A549 (cell line): ENCODE measurements around the gene TTC33. TPM values are rescaled to one million over a fixed set of nuclear protein-coding genes. Genes with fewer than 3 reads are reported as not detected.

Experiments used
- ATAC-seq, 2 experiments: fragments of 200-7000 bp in 1 of 2; fragments of >200 bp in 1 of 2; cut with Nextera tagmentation in 1 of 2; cut with Tn5 transposase in 1 of 2; 3 replicates each; pipeline versions ENCODE4 v1.8.0 to v1.9.1; 2018 to 2020; ENCODE audit warnings: mild to moderate bottlenecking in 1 of 2, moderate library complexity in 1 of 2
- CTCF ChIA-PET: fragments of 300-600 bp; sonication (Branson Sonifier 250); formaldehyde crosslinking; extraction: SDS; loops from one replicate; lab custom pipeline; 2021; ENCODE audit warnings: antibody characterized with exemption, inconsistent platforms; lab: Yijun Ruan, JAX
- POLR2A ChIA-PET: fragments of 350-600 bp; formaldehyde crosslinking; extraction: SDS; loops from one replicate; lab custom pipeline; 2021; ENCODE audit warnings: antibody characterized with exemption, inconsistent platforms; lab: Yijun Ruan, JAX
- DNase-seq, 2 experiments: peaks; one replicate each; pipeline versions ENCODE4 v3.0.0 to v3.0.0-alpha.2; 2011 to 2016; ENCODE audit warnings: low read depth in 1 of 2, low spot score in 1 of 2
- FAIRE-seq: peaks from 2 replicates; lab custom pipeline; 2011; peaks lifted over from hg19 to GRCh38; lab: Jason Lieb, UNC
- H3K27ac ChIP-seq, 2 experiments: fragments of >200 bp; sonication (Bioruptor Twin); formaldehyde crosslinking; 3 replicates each; pipeline ENCODE4 v1.5.1; 2016 to 2017
- H3K4me1 ChIP-seq: fragments of >200 bp; sonication (Bioruptor Twin); formaldehyde crosslinking; 3 replicates; pipeline ENCODE4 v1.6.1; 2016
- H3K4me2 ChIP-seq: fragments of >200 bp; sonication (Bioruptor Twin); formaldehyde crosslinking; 3 replicates; pipeline ENCODE4 v1.6.1; 2016
- H3K4me3 ChIP-seq: fragments of >200 bp; sonication (Bioruptor Twin); formaldehyde crosslinking; 3 replicates; pipeline ENCODE4 v1.5.1; 2016
- H3K9me3 ChIP-seq: fragments of >200 bp; sonication (Bioruptor Twin); formaldehyde crosslinking; 3 replicates; pipeline ENCODE4 v1.6.1; 2016
- BHLHE40 ChIP-seq: IDR thresholded peaks from 2 replicates; pipeline ENCODE4 v1.6.1; 2012; ENCODE audit warnings: low read depth, low read length, inconsistent platforms
- EP300 ChIP-seq, 2 experiments: fragments of >200 bp; sonication (Bioruptor Twin); formaldehyde crosslinking; IDR thresholded peaks; 2 replicates in 1 of 2; 3 replicates in 1 of 2; pipeline ENCODE4 v1.6.1; 2016 to 2017
- FOSB ChIP-seq: fragments of 250-450 bp; sonication (Bioruptor Pico); IDR thresholded peaks from 2 replicates; pipeline ENCODE4 v1.5.0; 2020; ENCODE audit warnings: mild to moderate bottlenecking, moderate library complexity
- HOXB5 ChIP-seq: fragments of 250-450 bp; sonication (Bioruptor Pico); IDR thresholded peaks from 2 replicates; pipeline ENCODE4 v1.5.0; 2020; ENCODE audit warnings: mild to moderate bottlenecking, moderate library complexity
- JUN ChIP-seq, 2 experiments: fragments of >200 bp; sonication (Bioruptor Twin); formaldehyde crosslinking; IDR thresholded peaks; 2 replicates in 1 of 2; 3 replicates in 1 of 2; pipeline ENCODE4 v1.6.1; 2016 to 2017
- KDM1A ChIP-seq: fragments of 200-600 bp; sonication (generic); IDR thresholded peaks from 2 replicates; pipeline ENCODE4 v1.6.1; 2016; ENCODE audit warnings: low read depth, mild to moderate bottlenecking
- KDM5A ChIP-seq: fragments of 200-600 bp; sonication (generic); IDR thresholded peaks from 2 replicates; pipeline ENCODE4 v1.6.1; 2016; ENCODE audit warnings: antibody characterized with exemption, mild to moderate bottlenecking
- MAZ ChIP-seq: fragments of 150-350 bp; IDR thresholded peaks from 2 replicates; pipeline ENCODE4 v1.6.1; 2014; ENCODE audit warnings: antibody characterized with exemption, low read depth, low read length, borderline replicate concordance
- MYC ChIP-seq: IDR thresholded peaks from 2 replicates; pipeline ENCODE4 v1.6.1; 2012; ENCODE audit warnings: mild to moderate bottlenecking, inconsistent platforms, low read length, improper control_type of control experiment, borderline replicate concordance
- PHF8 ChIP-seq: fragments of 200-600 bp; sonication (generic); IDR thresholded peaks from 2 replicates; pipeline ENCODE4 v1.6.1; 2016; ENCODE audit warnings: low read depth, mild to moderate bottlenecking, antibody characterized with exemption, moderate library complexity, borderline replicate concordance
- POLR2A ChIP-seq: IDR thresholded peaks from 2 replicates; pipeline ENCODE4 v1.6.1; 2012; ENCODE audit warnings: mild to moderate bottlenecking, low read length
- RAD21 ChIP-seq, 2 experiments: fragments of >200 bp in 1 of 2; sonication (Bioruptor Twin) in 1 of 2; formaldehyde crosslinking in 1 of 2; IDR thresholded peaks in 1 of 2; conservative IDR thresholded peaks in 1 of 2; 2 replicates in 1 of 2; 3 replicates in 1 of 2; pipeline ENCODE4 v1.6.1; 2012 to 2018; ENCODE audit warnings: inconsistent platforms in 1 of 2
- RARB ChIP-seq: fragments of 250-450 bp; sonication (Bioruptor Pico); IDR thresholded peaks from 2 replicates; pipeline ENCODE4 v1.8.0; 2021; ENCODE audit warnings: mild to moderate bottlenecking, moderate library complexity
- SMC3 ChIP-seq: fragments of >200 bp; sonication (Bioruptor Twin); formaldehyde crosslinking; IDR thresholded peaks from 3 replicates; pipeline ENCODE4 v1.6.1; 2018; ENCODE audit warnings: inconsistent platforms
- TP53 ChIP-seq: fragments of 250-450 bp; sonication (Bioruptor Pico); IDR thresholded peaks from 2 replicates; pipeline ENCODE4 v1.5.0; 2021; ENCODE audit warnings: mild to moderate bottlenecking, moderate library complexity
- ZSCAN20 ChIP-seq: fragments of 250-450 bp; sonication (Bioruptor Pico); IDR thresholded peaks from 2 replicates; pipeline ENCODE4 v1.8.0; 2022; ENCODE audit warnings: mild to moderate bottlenecking, moderate library complexity
- WGBS: methylation state at CpG from one replicate; pipeline ENCODE4 v1.1.6; 2017; ENCODE audit errors: missing lambda C conversion rate; 5-methylcytosine and 5-hydroxymethylcytosine counted together
- polyA plus RNA-seq, 4 experiments: library from polyadenylated mRNA; depleted of rRNA in 3 of 4; stranded (reverse); fragments of >200 nt; fragmentation: RNase III in 1 of 4; extraction: RNeasy Plus Mini Kit Qiagen cat#74134 plus additional on column Dnase treatment in 1 of 4; gene quantifications; 2 replicates in 3 of 4; 3 replicates in 1 of 4; pipeline ENCODE4 v1.2.3, GENCODE V29; 2011 to 2017
- TF ChIP-seq, protein P1 (sequence below): fragments of >200 bp; sonication (Bioruptor Twin); formaldehyde crosslinking; IDR thresholded peaks from 3 replicates; pipeline ENCODE4 v1.6.1; 2016
- TF ChIP-seq, protein P2 (sequence below): IDR thresholded peaks from 2 replicates; pipeline ENCODE4 v1.6.1; 2012
- TF ChIP-seq, protein P3 (sequence below): fragments of 250-450 bp; sonication (Bioruptor Pico); IDR thresholded peaks from 2 replicates; pipeline ENCODE4 v1.5.0; 2021; ENCODE audit warnings: mild to moderate bottlenecking, moderate library complexity, borderline replicate concordance
- TF ChIP-seq, protein P4 (sequence below): fragments of 150-350 bp; IDR thresholded peaks from 2 replicates; pipeline ENCODE4 v1.6.1; 2014; ENCODE audit warnings: low read depth, mild to moderate bottlenecking, low read length
- TF ChIP-seq, protein P5 (sequence below): IDR thresholded peaks from 2 replicates; pipeline ENCODE4 v1.6.1; 2012; ENCODE audit warnings: low read depth, borderline replicate concordance

TTC33 gene
- polyA plus RNA-seq, 2 of the 4 experiments (the other 2 are of a cell fraction): 17.1 to 19.8 TPM

DNA sequence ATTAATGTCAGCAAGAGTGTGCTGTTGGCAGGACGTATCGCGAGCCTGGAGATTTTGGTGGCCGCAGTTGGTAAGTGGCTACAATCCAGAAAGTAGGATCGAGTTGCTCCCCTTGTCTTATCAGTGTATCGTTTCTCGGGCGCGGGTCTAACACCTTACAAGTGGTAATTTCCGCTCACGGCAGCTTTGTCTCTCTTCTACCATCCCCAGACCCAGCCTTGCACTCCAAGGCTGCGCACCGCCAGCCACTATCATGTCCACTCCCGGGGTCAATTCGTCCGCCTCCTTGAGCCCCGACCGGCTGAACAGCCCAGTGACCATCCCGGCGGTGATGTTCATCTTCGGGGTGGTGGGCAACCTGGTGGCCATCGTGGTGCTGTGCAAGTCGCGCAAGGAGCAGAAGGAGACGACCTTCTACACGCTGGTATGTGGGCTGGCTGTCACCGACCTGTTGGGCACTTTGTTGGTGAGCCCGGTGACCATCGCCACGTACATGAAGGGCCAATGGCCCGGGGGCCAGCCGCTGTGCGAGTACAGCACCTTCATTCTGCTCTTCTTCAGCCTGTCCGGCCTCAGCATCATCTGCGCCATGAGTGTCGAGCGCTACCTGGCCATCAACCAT lies 74.9 kb downstream of the TTC33 start (continued):
- TF ChIP-seq MAZ: no peak
- TF ChIP-seq, protein P1, sequence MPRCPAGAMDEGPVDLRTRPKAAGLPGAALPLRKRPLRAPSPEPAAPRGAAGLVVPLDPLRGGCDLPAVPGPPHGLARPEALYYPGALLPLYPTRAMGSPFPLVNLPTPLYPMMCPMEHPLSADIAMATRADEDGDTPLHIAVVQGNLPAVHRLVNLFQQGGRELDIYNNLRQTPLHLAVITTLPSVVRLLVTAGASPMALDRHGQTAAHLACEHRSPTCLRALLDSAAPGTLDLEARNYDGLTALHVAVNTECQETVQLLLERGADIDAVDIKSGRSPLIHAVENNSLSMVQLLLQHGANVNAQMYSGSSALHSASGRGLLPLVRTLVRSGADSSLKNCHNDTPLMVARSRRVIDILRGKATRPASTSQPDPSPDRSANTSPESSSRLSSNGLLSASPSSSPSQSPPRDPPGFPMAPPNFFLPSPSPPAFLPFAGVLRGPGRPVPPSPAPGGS: no peak

DNA sequence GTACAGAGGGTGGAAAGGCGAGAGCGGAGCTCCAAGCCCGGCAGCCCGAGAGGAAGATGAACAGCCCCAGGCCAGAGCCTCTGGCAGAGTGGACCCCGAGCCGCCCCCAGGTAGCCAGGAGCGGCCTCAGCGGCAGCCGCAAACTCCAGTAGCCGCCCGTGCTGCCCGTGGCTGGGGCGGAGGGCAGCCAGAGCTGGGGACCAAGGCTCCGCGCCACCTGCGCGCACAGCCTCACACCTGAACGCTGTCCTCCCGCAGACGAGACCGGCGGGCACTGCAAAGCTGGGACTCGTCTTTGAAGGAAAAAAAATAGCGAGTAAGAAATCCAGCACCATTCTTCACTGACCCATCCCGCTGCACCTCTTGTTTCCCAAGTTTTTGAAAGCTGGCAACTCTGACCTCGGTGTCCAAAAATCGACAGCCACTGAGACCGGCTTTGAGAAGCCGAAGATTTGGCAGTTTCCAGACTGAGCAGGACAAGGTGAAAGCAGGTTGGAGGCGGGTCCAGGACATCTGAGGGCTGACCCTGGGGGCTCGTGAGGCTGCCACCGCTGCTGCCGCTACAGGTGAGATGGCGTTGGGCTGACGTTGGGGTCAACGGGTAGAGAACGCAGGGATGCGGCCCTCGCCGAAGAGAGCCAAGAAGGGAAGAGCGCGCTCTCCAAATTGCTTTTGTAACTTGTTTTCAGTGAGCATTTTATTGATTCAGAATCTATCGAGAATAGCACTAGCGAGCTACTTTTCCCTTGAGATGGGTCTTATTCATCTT lies 75.7 kb downstream of the TTC33 start, which contains the start of gene PTGER4:
Gene PTGER4 (plus strand): TSS at position 3 of the 769 bp plus-strand sequence. CDS start 1,079 bp downstream, outside the sequence.
- H3K4me2 ChIP-seq: peak within 1 kb of the TSS; percentile 89
- ChIA-PET POLR2A (interaction anchor here (0.6 to 1.5 kb wide), 10 partner anchors 44 to 1105 kb away, joined by 3 to 7 read pairs (median 4); no protein-coding TSS in a partner anchor), CTCF (interaction anchor here (1.2 to 2.0 kb wide), 7 partner anchors 9 to 969 kb away, joined by 3 to 7 read pairs (median 4); no protein-coding TSS in a partner anchor)
- WGBS: 25% methylated on average over 43 of the region's 44 CpGs
- peaks cover 20% of the 10 kb centered on the region for H3K4me1 ChIP-seq
- H3K4me3 ChIP-seq: peak within 1 kb of the TSS; percentile 66
- H3K9me3 ChIP-seq: no peaks in the 10 kb centered on the region
- peak within 1 kb of the TSS; percentile 90 for H3K27ac ChIP-seq
- ATAC-seq (peak; percentile 55 to 56), DNase-seq (no peak), FAIRE-seq (no peak)
- peak; percentile 39 for TF ChIP-seq POLR2A
- peak; percentile 27; the same call in 1 of the 2 replicates for TF ChIP-seq PHF8
- TF ChIP-seq FOSB (CRISPR knock-in tag): no peak
- no peak for TF ChIP-seq HOXB5 (CRISPR knock-in tag)
- TF ChIP-seq, protein P2, sequence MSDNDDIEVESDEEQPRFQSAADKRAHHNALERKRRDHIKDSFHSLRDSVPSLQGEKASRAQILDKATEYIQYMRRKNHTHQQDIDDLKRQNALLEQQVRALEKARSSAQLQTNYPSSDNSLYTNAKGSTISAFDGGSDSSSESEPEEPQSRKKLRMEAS: peak; percentile 48
- TF ChIP-seq TP53 (CRISPR knock-in tag): no peak
- TF ChIP-seq, protein P3, sequence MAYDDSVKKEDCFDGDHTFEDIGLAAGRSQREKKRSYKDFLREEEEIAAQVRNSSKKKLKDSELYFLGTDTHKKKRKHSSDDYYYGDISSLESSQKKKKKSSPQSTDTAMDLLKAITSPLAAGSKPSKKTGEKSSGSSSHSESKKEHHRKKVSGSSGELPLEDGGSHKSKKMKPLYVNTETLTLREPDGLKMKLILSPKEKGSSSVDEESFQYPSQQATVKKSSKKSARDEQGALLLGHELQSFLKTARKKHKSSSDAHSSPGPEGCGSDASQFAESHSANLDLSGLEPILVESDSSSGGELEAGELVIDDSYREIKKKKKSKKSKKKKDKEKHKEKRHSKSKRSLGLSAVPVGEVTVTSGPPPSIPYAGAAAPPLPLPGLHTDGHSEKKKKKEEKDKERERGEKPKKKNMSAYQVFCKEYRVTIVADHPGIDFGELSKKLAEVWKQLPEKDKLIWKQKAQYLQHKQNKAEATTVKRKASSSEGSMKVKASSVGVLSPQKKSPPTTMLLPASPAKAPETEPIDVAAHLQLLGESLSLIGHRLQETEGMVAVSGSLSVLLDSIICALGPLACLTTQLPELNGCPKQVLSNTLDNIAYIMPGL (CRISPR knock-in tag): no peak
- TF ChIP-seq MYC: 0 out of 2 replicates have a peak, but pooled peaks have one; percentile 9
- TF ChIP-seq BHLHE40: no peak
- 0 out of 2 replicates have a peak, but pooled peaks have one; percentile 26 for TF ChIP-seq KDM1A
- TF ChIP-seq, protein P4, sequence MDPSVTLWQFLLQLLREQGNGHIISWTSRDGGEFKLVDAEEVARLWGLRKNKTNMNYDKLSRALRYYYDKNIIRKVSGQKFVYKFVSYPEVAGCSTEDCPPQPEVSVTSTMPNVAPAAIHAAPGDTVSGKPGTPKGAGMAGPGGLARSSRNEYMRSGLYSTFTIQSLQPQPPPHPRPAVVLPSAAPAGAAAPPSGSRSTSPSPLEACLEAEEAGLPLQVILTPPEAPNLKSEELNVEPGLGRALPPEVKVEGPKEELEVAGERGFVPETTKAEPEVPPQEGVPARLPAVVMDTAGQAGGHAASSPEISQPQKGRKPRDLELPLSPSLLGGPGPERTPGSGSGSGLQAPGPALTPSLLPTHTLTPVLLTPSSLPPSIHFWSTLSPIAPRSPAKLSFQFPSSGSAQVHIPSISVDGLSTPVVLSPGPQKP: no peak

DNA sequence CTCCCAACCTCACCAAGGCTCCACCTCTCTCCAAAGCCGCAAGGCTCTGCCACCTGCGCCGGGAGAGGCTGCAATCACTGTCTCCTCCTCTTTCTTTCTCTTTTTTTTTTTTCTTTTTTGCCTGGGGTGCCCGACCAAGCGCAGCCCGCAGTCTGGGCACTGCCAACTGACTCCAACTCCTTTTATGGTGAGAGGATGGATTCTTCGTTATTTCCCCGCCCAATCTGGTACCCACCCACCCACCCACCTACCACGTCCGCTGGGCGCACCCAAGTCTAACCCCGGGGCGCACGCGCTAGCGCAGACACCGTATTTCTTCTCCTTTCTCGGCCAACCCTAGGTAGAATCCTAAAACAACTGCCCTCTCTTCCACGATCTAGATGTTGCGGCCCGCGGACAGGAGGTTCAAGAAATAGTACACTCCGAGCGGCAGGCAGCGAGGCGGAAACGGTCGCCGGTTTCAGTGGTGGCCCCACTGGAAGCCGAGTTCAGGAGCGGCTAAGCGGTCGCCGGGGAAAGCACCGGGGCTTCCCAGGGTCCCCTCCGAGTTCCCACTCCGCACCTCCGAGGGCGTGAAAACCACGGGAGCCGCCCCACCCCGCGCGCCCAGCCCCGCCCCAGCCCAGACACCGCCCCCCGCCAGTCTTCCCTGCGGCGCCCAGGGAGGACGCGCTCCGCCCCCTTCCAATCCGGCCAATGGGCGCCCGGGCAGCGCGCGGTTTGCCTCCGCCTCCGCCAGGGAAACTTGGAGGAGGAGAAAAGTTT lies 76.4 kb downstream of the TTC33 start:
- TF ChIP-seq ZSCAN20 (CRISPR knock-in tag) (no peak), RAD21 (conservative IDR thresholded peaks at IDR 0.05 in 1 of 2, IDR thresholded peaks at IDR 0.05 in 1 of 2) (peak in 1 of 2 experiments; percentile 19; a peak in 3 of 5 replicates), SMC3 (peak; percentile 40), RARB (no peak), KDM5A (no peak), KDM1A (no peak), PHF8 (peak; percentile 16; the same call in 1 of the 2 replicates), JUN (IDR thresholded peaks at IDR 0.05) (peak; percentile 39 to 70; a peak in 4 of 5 replicates), EP300 (IDR thresholded peaks at IDR 0.05) (no peak), POLR2A (peak; percentile 69)
- TF ChIP-seq, protein P5, sequence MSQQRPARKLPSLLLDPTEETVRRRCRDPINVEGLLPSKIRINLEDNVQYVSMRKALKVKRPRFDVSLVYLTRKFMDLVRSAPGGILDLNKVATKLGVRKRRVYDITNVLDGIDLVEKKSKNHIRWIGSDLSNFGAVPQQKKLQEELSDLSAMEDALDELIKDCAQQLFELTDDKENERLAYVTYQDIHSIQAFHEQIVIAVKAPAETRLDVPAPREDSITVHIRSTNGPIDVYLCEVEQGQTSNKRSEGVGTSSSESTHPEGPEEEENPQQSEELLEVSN: 0 out of 2 replicates have a peak, but pooled peaks have one; percentile 6
- TF ChIP-seq, protein P1: peak; percentile 70; the same call in 1 of the 3 replicates
- TF ChIP-seq, protein P2: peak; percentile 58; the same call in 1 of the 2 replicates
- ChIA-PET CTCF (interaction anchor here (1.2 to 2.0 kb wide), 7 partner anchors 10 to 968 kb away, joined by 3 to 7 read pairs (median 4); no protein-coding TSS in a partner anchor), POLR2A (interaction anchor here (0.6 to 1.5 kb wide), 9 partner anchors 127 to 1105 kb away, joined by 3 to 7 read pairs (median 3); no protein-coding TSS in a partner anchor)
- FAIRE-seq: no peak
- no peaks in the 10 kb centered on the region for H3K9me3 ChIP-seq
- H3K4me3 ChIP-seq: peak overlapping the region; percentile 66
- WGBS: 0% methylated on average over 29 of the region's 60 CpGs
- H3K27ac ChIP-seq: peak overlapping the region; percentile 90
- peak; percentile 93 for DNase-seq
- peak overlapping the region; percentile 89 for H3K4me2 ChIP-seq
- peak; percentile 87 to 94 for ATAC-seq
- H3K4me1 ChIP-seq: peaks cover 20% of the 10 kb centered on the region
